H7 (cell line): ENCODE results near the gene ST7L. TPM values are rescaled to one million over a fixed set of nuclear protein-coding genes. Genes with fewer than 3 reads are reported as not detected.

ENCODE experiments used
- DNase-seq: peaks from one replicate; pipeline ENCODE4 v3.0.0; 2012
- H3K27me3 ChIP-seq: 2 replicates; pipeline ENCODE4 v1.6.0; 2011; ENCODE audit warnings: mild to moderate bottlenecking, low read length; ENCODE audit not compliant: control insufficient read depth, insufficient read depth
- H3K36me3 ChIP-seq: replicated peaks from 2 replicates; pipeline ENCODE4 v1.5.1; 2011; ENCODE audit warnings: low read length; ENCODE audit not compliant: control insufficient read depth, insufficient read depth
- H3K4me3 ChIP-seq: 2 replicates; pipeline ENCODE4 v1.5.1; 2011; ENCODE audit warnings: low read depth, mild to moderate bottlenecking, control low read depth, low read length, moderate library complexity; ENCODE audit not compliant: insufficient read depth
- total RNA-seq: library from RNA; depleted of rRNA; stranded (reverse); fragments of >200 nt; shearing (Covaris generic); gene quantifications from 2 replicates; pipeline ENCODE4 v1.2.3, GENCODE V29; 2014

ST7L gene
- total RNA-seq, 1 experiment from 2014 or later: 16.6 TPM

- Histone ChIP-seq H3K27me3 (peaks cover 86% of the 10 kb centered on the region), H3K36me3 (no peaks in the 10 kb centered on the region), H3K4me3 (peak overlapping the region; percentile 67)
- peak; percentile 85 for DNase-seq
These were observed 109.8 kb downstream of the ST7L start for GRCh38 chr1:112509005-112509659.

GRCh38 chr1:112508278-112509004 is 110.5 kb downstream of the ST7L start, which contains the start of gene WNT2B:
TSS of gene WNT2B (plus strand) at chr1:112508965. CDS start at chr1:112509263, 298 bp downstream.
- Histone ChIP-seq H3K36me3 (no peaks in the 10 kb centered on the region), H3K4me3 (peak within 1 kb of the TSS; percentile 67), H3K27me3 (peaks cover 89% of the 10 kb centered on the region)
- DNase-seq: peak; percentile 86

GRCh38 chr1:112507921-112508277 is 111.0 kb downstream of the ST7L start:
- Histone ChIP-seq H3K4me3 (peak overlapping the region; percentile 67), H3K36me3 (no peaks in the 10 kb centered on the region), H3K27me3 (peaks cover 93% of the 10 kb centered on the region)
- peak; percentile 93 for DNase-seq

- DNase-seq: peak; percentile 60
- peak overlapping the region; percentile 67 for H3K4me3 ChIP-seq
- no peaks in the 10 kb centered on the region for H3K36me3 ChIP-seq
- H3K27me3 ChIP-seq: peaks cover 94% of the 10 kb centered on the region
These were observed 111.6 kb downstream of the ST7L start for GRCh38 chr1:112507336-112507735.

- peaks cover 97% of the 10 kb centered on the region for H3K27me3 ChIP-seq
- DNase-seq: no peak
- H3K4me3 ChIP-seq: no peak overlapping the region
- H3K36me3 ChIP-seq: no peaks in the 10 kb centered on the region
These were observed 112.2 kb downstream of the ST7L start for GRCh38 chr1:112506731-112507130.

GRCh38 chr1:112506306-112506705 is 112.6 kb downstream of the ST7L start:
- Histone ChIP-seq H3K27me3 (peaks cover 97% of the 10 kb centered on the region), H3K36me3 (no peaks in the 10 kb centered on the region), H3K4me3 (no peak overlapping the region)
- no peak for DNase-seq

- H3K36me3 ChIP-seq: no peaks in the 10 kb centered on the region
- no peak overlapping the region for H3K4me3 ChIP-seq
- peaks cover 97% of the 10 kb centered on the region for H3K27me3 ChIP-seq
- no peak for DNase-seq
These were observed 113.1 kb downstream of the ST7L start for GRCh38 chr1:112505878-112506277.

- Histone ChIP-seq H3K36me3 (no peaks in the 10 kb centered on the region), H3K4me3 (no peak overlapping the region), H3K27me3 (peaks cover 94% of the 10 kb centered on the region)
- no peak for DNase-seq
These were observed 113.5 kb downstream of the ST7L start for GRCh38 chr1:112505400-112505785.

GRCh38 chr1:112504661-112505399 is 114.1 kb downstream of the ST7L start:
- peaks cover 88% of the 10 kb centered on the region for H3K27me3 ChIP-seq
- no peaks in the 10 kb centered on the region for H3K36me3 ChIP-seq
- no peak overlapping the region for H3K4me3 ChIP-seq
- no peak for DNase-seq

- no peak overlapping the region for H3K4me3 ChIP-seq
- peaks cover 81% of the 10 kb centered on the region for H3K27me3 ChIP-seq
- no peak for DNase-seq
- no peaks in the 10 kb centered on the region for H3K36me3 ChIP-seq
These were observed 114.8 kb downstream of the ST7L start for GRCh38 chr1:112504001-112504660.

GRCh38 chr1:112502826-112503225 is 116.1 kb downstream of the ST7L start:
- Histone ChIP-seq H3K36me3 (no peaks in the 10 kb centered on the region), H3K4me3 (no peak overlapping the region), H3K27me3 (peaks cover 69% of the 10 kb centered on the region)
- no peak for DNase-seq

- peak; percentile 83 for DNase-seq
- Histone ChIP-seq H3K36me3 (no peaks in the 10 kb centered on the region), H3K4me3 (peak overlapping the region; percentile 48), H3K27me3 (peaks cover 63% of the 10 kb centered on the region)
These were observed 116.9 kb downstream of the ST7L start for GRCh38 chr1:112501810-112502641.

GRCh38 chr1:112496290-112496689 is 122.7 kb downstream of the ST7L start:
- DNase-seq: no peak
- Histone ChIP-seq H3K27me3 (peaks cover 7% of the 10 kb centered on the region), H3K36me3 (no peaks in the 10 kb centered on the region), H3K4me3 (no peak overlapping the region)

GRCh38 chr1:112493351-112493750 is 125.6 kb downstream of the ST7L start:
- Histone ChIP-seq H3K36me3 (no peaks in the 10 kb centered on the region), H3K27me3 (peaks cover 2% of the 10 kb centered on the region; the same call in 1 of the 2 replicates), H3K4me3 (no peak overlapping the region)
- DNase-seq: no peak
